ENCODE results near the gene TSHZ2.

TSHZ2 gene

GRCh38 chr20:53170196-53170595 lies 198.0 kb downstream of the TSHZ2 start:
- Mint-ChIP-seq H3K4me3 (no peak overlapping the region), H3K9me3 (no peaks in the 10 kb centered on the region), H3K27ac (no peak overlapping the region), H3K4me1 (no peaks in the 10 kb centered on the region), H3K36me3 (no peaks in the 10 kb centered on the region)
- no peak for ATAC-seq
- no peak for DNase-seq (ENCODE audit: low spot score in 2 of 2)

- Mint-ChIP-seq H3K4me1 (no peaks in the 10 kb centered on the region), H3K27ac (no peak overlapping the region), H3K36me3 (no peaks in the 10 kb centered on the region), H3K4me3 (no peak overlapping the region), H3K9me3 (no peaks in the 10 kb centered on the region)
- no peak for ATAC-seq
- DNase-seq (ENCODE audit: low spot score in 2 of 2), result no peak
These were observed 198.9 kb downstream of the TSHZ2 start for GRCh38 chr20:53171065-53171464.

- H3K27ac Mint-ChIP-seq, result no peak overlapping the region
- no peaks in the 10 kb centered on the region for H3K4me1 Mint-ChIP-seq
- H3K4me3 Mint-ChIP-seq, result no peak overlapping the region
- H3K9me3 Mint-ChIP-seq, result no peaks in the 10 kb centered on the region
- ATAC-seq (no peak), DNase-seq (ENCODE audit: low spot score in 2 of 2) (no peak)
- H3K36me3 Mint-ChIP-seq, result no peaks in the 10 kb centered on the region
These were observed 202.3 kb downstream of the TSHZ2 start for GRCh38 chr20:53174454-53174853.

GRCh38 chr20:53175135-53175780 lies 203.1 kb downstream of the TSHZ2 start:
- Mint-ChIP-seq H3K36me3 (no peaks in the 10 kb centered on the region), H3K4me3 (no peak overlapping the region), H3K9me3 (no peaks in the 10 kb centered on the region), H3K4me1 (no peaks in the 10 kb centered on the region), H3K27ac (no peak overlapping the region)
- DNase-seq (ENCODE audit: low spot score in 2 of 2), result no peak
- no peak for ATAC-seq

GRCh38 chr20:53176134-53176533 lies 204.0 kb downstream of the TSHZ2 start:
- no peaks in the 10 kb centered on the region for H3K36me3 Mint-ChIP-seq
- no peaks in the 10 kb centered on the region for H3K9me3 Mint-ChIP-seq
- H3K4me3 Mint-ChIP-seq, result no peak overlapping the region
- no peaks in the 10 kb centered on the region for H3K4me1 Mint-ChIP-seq
- ATAC-seq (no peak), DNase-seq (ENCODE audit: low spot score in 2 of 2) (no peak)
- no peak overlapping the region for H3K27ac Mint-ChIP-seq

GRCh38 chr20:53177687-53178086 lies 205.5 kb downstream of the TSHZ2 start:
- no peak overlapping the region for H3K4me3 Mint-ChIP-seq
- no peaks in the 10 kb centered on the region for H3K9me3 Mint-ChIP-seq
- no peak overlapping the region for H3K27ac Mint-ChIP-seq
- ATAC-seq (no peak), DNase-seq (ENCODE audit: low spot score in 2 of 2) (no peak)
- H3K4me1 Mint-ChIP-seq, result no peaks in the 10 kb centered on the region
- no peaks in the 10 kb centered on the region for H3K36me3 Mint-ChIP-seq

GRCh38 chr20:53179749-53180148 lies 207.6 kb downstream of the TSHZ2 start:
- Mint-ChIP-seq H3K4me1 (no peaks in the 10 kb centered on the region), H3K36me3 (no peaks in the 10 kb centered on the region), H3K4me3 (no peak overlapping the region), H3K27ac (no peak overlapping the region), H3K9me3 (no peaks in the 10 kb centered on the region)
- no peak for ATAC-seq
- DNase-seq (ENCODE audit: low spot score in 2 of 2), result no peak

- no peaks in the 10 kb centered on the region for H3K9me3 Mint-ChIP-seq
- no peak overlapping the region for H3K4me3 Mint-ChIP-seq
- no peak for ATAC-seq
- no peak for DNase-seq (ENCODE audit: low spot score in 2 of 2)
- no peaks in the 10 kb centered on the region for H3K36me3 Mint-ChIP-seq
- H3K4me1 Mint-ChIP-seq, result no peaks in the 10 kb centered on the region
- H3K27ac Mint-ChIP-seq, result no peak overlapping the region
These were observed 208.8 kb downstream of the TSHZ2 start for GRCh38 chr20:53180928-53181362.

- Mint-ChIP-seq H3K36me3 (no peaks in the 10 kb centered on the region), H3K4me1 (no peaks in the 10 kb centered on the region), H3K9me3 (no peaks in the 10 kb centered on the region), H3K4me3 (no peak overlapping the region), H3K27ac (no peak overlapping the region)
- ATAC-seq, result no peak
- DNase-seq (ENCODE audit: low spot score in 2 of 2), result no peak
These were observed 209.8 kb downstream of the TSHZ2 start for GRCh38 chr20:53181866-53182376.

GRCh38 chr20:53183181-53183580 lies 211.0 kb downstream of the TSHZ2 start:
- Mint-ChIP-seq H3K9me3 (no peaks in the 10 kb centered on the region), H3K36me3 (no peaks in the 10 kb centered on the region), H3K27ac (no peak overlapping the region), H3K4me1 (no peaks in the 10 kb centered on the region), H3K4me3 (no peak overlapping the region)
- DNase-seq (ENCODE audit: low spot score in 2 of 2), result no peak
- no peak for ATAC-seq

- H3K4me1 Mint-ChIP-seq, result no peaks in the 10 kb centered on the region
- no peaks in the 10 kb centered on the region for H3K9me3 Mint-ChIP-seq
- ATAC-seq (no peak), DNase-seq (ENCODE audit: low spot score in 2 of 2) (no peak)
- H3K27ac Mint-ChIP-seq, result no peak overlapping the region
- H3K4me3 Mint-ChIP-seq, result no peak overlapping the region
- H3K36me3 Mint-ChIP-seq, result no peaks in the 10 kb centered on the region
These were observed 214.5 kb downstream of the TSHZ2 start for GRCh38 chr20:53186635-53187034.

GRCh38 chr20:53187392-53188068 lies 215.4 kb downstream of the TSHZ2 start:
- Mint-ChIP-seq H3K27ac (no peak overlapping the region), H3K4me3 (no peak overlapping the region), H3K36me3 (no peaks in the 10 kb centered on the region), H3K4me1 (no peaks in the 10 kb centered on the region), H3K9me3 (no peaks in the 10 kb centered on the region)
- ATAC-seq, result no peak
- DNase-seq (ENCODE audit: low spot score in 2 of 2), result no peak

- DNase-seq (ENCODE audit: low spot score in 2 of 2) (no peak), ATAC-seq (no peak)
- H3K4me3 Mint-ChIP-seq, result no peak overlapping the region
- no peaks in the 10 kb centered on the region for H3K9me3 Mint-ChIP-seq
- no peaks in the 10 kb centered on the region for H3K4me1 Mint-ChIP-seq
- H3K36me3 Mint-ChIP-seq, result no peaks in the 10 kb centered on the region
- no peak overlapping the region for H3K27ac Mint-ChIP-seq
These were observed 218.1 kb downstream of the TSHZ2 start for GRCh38 chr20:53190225-53190624.

GRCh38 chr20:53191957-53192356 lies 219.8 kb downstream of the TSHZ2 start:
- ATAC-seq, result no peak
- Mint-ChIP-seq H3K4me3 (no peak overlapping the region), H3K9me3 (no peaks in the 10 kb centered on the region), H3K4me1 (no peaks in the 10 kb centered on the region), H3K27ac (no peak overlapping the region), H3K36me3 (no peaks in the 10 kb centered on the region)
- DNase-seq (ENCODE audit: low spot score in 2 of 2), result no peak

GRCh38 chr20:53194306-53195290 lies 222.4 kb downstream of the TSHZ2 start:
- no peak overlapping the region for H3K27ac Mint-ChIP-seq
- no peaks in the 10 kb centered on the region for H3K4me1 Mint-ChIP-seq
- ATAC-seq (no peak), DNase-seq (ENCODE audit: low spot score in 2 of 2) (no peak)
- H3K36me3 Mint-ChIP-seq, result no peaks in the 10 kb centered on the region
- H3K4me3 Mint-ChIP-seq, result no peak overlapping the region
- no peaks in the 10 kb centered on the region for H3K9me3 Mint-ChIP-seq
